Loucy (cell line): ENCODE results near the gene PP2D1.

Experiments
- H2AFZ ChIP-seq: fragments of 200-600 bp; sonication (generic); 2 replicates; pipeline ENCODE4 v1.6.0; 2016; ENCODE audit warnings: antibody characterized with exemption, mild to moderate bottlenecking, low read length, moderate library complexity
- H3F3A ChIP-seq: fragments of 200-600 bp; 2 replicates; pipeline ENCODE4 v1.6.0; 2016; ENCODE audit warnings: antibody characterized with exemption, low read depth, mild to moderate bottlenecking
- H3K27me3 ChIP-seq: fragments of 200-600 bp; sonication (generic); 2 replicates; pipeline ENCODE4 v1.6.1; 2014; ENCODE audit warnings: low read length, mild to moderate bottlenecking; ENCODE audit not compliant: insufficient read depth, poor library complexity, severe bottlenecking
- H3K36me3 ChIP-seq: fragments of 200-600 bp; sonication (generic); 2 replicates; pipeline ENCODE4 v1.6.1; 2016; ENCODE audit warnings: low read length; ENCODE audit not compliant: insufficient read depth
- H3K4me1 ChIP-seq: fragments of 200-600 bp; sonication (generic); 2 replicates; pipeline ENCODE4 v1.5.1; 2014; ENCODE audit warnings: low read length, mild to moderate bottlenecking; ENCODE audit not compliant: insufficient read depth, poor library complexity, severe bottlenecking
- H3K4me2 ChIP-seq: fragments of 200-600 bp; sonication (generic); 2 replicates; pipeline ENCODE4 v1.6.0; 2014; ENCODE audit warnings: antibody characterized with exemption, low read length, low read depth, mild to moderate bottlenecking; ENCODE audit not compliant: poor library complexity, severe bottlenecking
- H3K4me3 ChIP-seq: fragments of 200-600 bp; sonication (generic); 2 replicates; pipeline ENCODE4 v1.5.1; 2014; ENCODE audit warnings: low read length, mild to moderate bottlenecking, mixed read lengths; ENCODE audit not compliant: poor library complexity, severe bottlenecking
- H3K79me2 ChIP-seq: fragments of 200-600 bp; sonication (generic); 2 replicates; pipeline ENCODE4 v1.6.1; 2014; ENCODE audit warnings: low read length; ENCODE audit not compliant: insufficient read depth
- H3K9ac ChIP-seq: fragments of 200-600 bp; sonication (generic); 2 replicates; pipeline ENCODE4 v1.6.0; 2014; ENCODE audit warnings: mild to moderate bottlenecking, low read depth, low read length, moderate library complexity; ENCODE audit not compliant: poor library complexity, severe bottlenecking
- H3K9me2 ChIP-seq: fragments of 200-600 bp; sonication (generic); replicated peaks from 2 replicates; pipeline ENCODE4 v1.6.1; 2016; ENCODE audit warnings: low read depth, low read length, mixed read lengths
- H3K9me3 ChIP-seq: fragments of 200-600 bp; sonication (generic); 2 replicates; pipeline ENCODE4 v1.6.1; 2014; ENCODE audit warnings: mild to moderate bottlenecking, antibody characterized with exemption, low read length, low read depth; ENCODE audit not compliant: insufficient read depth
- H4K20me1 ChIP-seq: fragments of 200-600 bp; sonication (generic); 2 replicates; pipeline ENCODE4 v1.6.0; 2014; ENCODE audit warnings: antibody characterized with exemption, low read length, mild to moderate bottlenecking; ENCODE audit not compliant: insufficient read depth, poor library complexity, severe bottlenecking
- EZH2phosphoT487 ChIP-seq: fragments of 200-600 bp; IDR thresholded peaks from 2 replicates; pipeline ENCODE4 v1.6.1; 2018; ENCODE audit warnings: antibody characterized with exemption, mild to moderate bottlenecking, moderate library complexity, borderline replicate concordance
- TF ChIP-seq, protein P1 (sequence below): fragments of 200-600 bp; sonication (generic); conservative IDR thresholded peaks from 2 replicates; pipeline ENCODE4 v1.5.1; 2014; ENCODE audit warnings: mild to moderate bottlenecking, antibody characterized with exemption, low read length

PP2D1 gene

DNA sequence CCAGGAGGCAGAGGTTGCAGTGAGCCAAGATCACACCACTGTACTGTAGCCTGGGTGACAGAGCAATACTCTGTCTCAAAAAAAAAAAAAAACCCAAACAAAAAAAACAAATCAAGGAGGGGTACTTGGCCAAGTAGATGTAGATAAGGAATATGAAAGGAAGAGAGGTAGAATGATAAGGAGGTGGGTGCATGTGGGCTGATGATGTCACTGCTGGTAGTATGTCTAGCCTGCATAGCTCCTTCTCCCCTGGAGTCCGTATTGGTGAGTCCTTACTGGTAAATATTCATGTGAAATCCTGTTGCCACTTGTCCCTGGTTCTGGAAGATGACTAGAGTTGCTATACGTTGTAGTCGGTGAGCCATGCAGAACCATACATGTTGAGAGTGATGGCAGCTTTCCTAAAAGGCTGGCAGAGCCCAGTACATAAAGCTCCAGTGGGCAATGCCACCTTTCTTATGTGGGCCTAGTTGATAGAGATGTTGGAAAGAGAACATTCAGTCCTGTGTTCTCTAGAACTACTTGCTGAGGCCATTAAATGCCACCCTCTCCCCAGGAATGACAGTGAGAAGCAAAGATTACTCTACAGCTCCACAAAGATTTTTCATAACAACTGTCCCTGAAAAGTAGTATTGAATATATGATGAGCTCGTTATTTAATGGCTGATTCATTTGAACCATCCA is 39.2 kb upstream of the PP2D1 start:
- Histone ChIP-seq H3K27me3 (no peaks in the 10 kb centered on the region), H3K36me3 (no peaks in the 10 kb centered on the region), H3K4me1 (peaks cover 36% of the 10 kb centered on the region), H4K20me1 (peaks cover 5% of the 10 kb centered on the region), H3K9me3 (no peaks in the 10 kb centered on the region), H3K9me2 (no peaks in the 10 kb centered on the region), H3F3A (no peaks in the 10 kb centered on the region; the same call in 1 of the 2 replicates), H2AFZ (no peak overlapping the region), H3K4me3 (no peak overlapping the region), H3K79me2 (peaks cover 31% of the 10 kb centered on the region), H3K9ac (no peak overlapping the region), H3K4me2 (no peak overlapping the region)
- TF ChIP-seq, protein P1, sequence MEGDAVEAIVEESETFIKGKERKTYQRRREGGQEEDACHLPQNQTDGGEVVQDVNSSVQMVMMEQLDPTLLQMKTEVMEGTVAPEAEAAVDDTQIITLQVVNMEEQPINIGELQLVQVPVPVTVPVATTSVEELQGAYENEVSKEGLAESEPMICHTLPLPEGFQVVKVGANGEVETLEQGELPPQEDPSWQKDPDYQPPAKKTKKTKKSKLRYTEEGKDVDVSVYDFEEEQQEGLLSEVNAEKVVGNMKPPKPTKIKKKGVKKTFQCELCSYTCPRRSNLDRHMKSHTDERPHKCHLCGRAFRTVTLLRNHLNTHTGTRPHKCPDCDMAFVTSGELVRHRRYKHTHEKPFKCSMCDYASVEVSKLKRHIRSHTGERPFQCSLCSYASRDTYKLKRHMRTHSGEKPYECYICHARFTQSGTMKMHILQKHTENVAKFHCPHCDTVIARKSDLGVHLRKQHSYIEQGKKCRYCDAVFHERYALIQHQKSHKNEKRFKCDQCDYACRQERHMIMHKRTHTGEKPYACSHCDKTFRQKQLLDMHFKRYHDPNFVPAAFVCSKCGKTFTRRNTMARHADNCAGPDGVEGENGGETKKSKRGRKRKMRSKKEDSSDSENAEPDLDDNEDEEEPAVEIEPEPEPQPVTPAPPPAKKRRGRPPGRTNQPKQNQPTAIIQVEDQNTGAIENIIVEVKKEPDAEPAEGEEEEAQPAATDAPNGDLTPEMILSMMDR: no peak
- TF ChIP-seq EZH2phosphoT487: no peak

DNA sequence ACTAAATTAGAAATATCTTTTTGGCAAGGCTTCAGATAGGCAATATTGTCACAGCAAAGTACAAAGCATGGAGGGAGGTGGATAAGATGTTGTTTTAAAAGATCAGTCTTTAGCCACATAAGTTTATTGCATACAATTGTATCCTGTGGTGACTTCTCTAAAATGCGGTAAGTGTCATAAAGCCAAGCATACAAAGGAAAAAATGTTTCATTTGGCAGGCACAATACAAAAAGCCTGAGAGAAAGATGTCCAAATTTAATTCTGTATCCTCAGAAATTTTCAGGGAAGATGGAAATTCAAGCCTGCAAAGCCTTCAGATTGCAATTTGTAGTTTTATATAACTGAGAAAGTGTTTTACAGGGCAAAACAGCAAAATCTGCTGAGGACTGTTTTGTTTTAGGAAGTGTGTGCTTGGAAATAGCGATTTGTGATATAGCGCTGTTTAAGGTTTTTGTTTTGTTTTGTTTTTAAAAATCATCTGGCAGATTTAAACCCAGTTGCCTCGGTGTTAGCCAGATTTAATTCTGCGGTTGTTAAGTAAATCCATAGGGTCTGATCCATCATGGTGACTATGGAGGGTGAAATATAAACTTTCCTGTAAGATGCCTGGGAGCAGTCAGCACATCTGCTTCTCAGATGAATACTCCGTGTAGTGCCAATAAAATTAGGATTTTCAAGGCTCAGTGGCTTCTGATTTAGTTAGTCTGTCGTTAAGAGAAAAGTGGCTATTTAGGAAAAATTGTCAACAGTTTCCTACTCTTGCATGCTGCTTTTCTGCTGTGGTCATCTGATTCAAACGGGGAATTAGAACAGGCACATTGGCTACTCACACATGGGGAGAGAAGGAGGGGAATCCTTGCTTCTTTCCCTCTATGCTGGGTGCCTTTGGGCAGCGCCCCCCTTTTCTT is 36.2 kb upstream of the PP2D1 start:
- peak overlapping the region; percentile 14 for H3K4me3 ChIP-seq
- H3F3A ChIP-seq: no peaks in the 10 kb centered on the region
- H3K27me3 ChIP-seq: no peaks in the 10 kb centered on the region
- TF ChIP-seq, protein P1: no peak
- no peak for TF ChIP-seq EZH2phosphoT487
- no peak overlapping the region for H3K9ac ChIP-seq
- peaks cover 7% of the 10 kb centered on the region for H4K20me1 ChIP-seq
- H3K4me2 ChIP-seq: peak overlapping the region; percentile 36
- no peaks in the 10 kb centered on the region for H3K9me3 ChIP-seq
- H2AFZ ChIP-seq: no peak overlapping the region
- H3K36me3 ChIP-seq: no peaks in the 10 kb centered on the region
- peaks cover 18% of the 10 kb centered on the region for H3K4me1 ChIP-seq
- H3K9me2 ChIP-seq: no peaks in the 10 kb centered on the region
- peaks cover 47% of the 10 kb centered on the region for H3K79me2 ChIP-seq

DNA sequence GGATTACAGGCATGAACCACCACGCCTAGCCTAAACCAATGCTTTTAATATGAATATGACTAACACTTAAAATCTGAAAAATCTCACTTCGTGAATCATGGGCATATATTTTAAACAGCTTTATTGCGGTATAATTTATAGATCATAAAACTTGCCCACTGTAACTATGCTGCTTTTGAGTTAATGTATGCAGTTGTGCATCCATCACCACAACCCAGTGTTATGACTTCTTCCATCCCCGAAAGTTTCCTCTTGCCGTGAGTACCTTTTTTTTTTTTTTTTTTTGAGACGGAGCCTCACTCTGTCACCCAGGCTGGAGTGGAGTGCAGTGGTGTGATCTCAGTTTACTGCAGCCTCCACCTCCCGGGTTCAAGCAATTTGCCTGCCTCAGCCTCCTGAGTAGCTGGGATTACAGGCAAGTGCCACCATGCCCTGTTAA is 35.3 kb upstream of the PP2D1 start:
- TF ChIP-seq, protein P1: no peak
- TF ChIP-seq EZH2phosphoT487: no peak
- Histone ChIP-seq H4K20me1 (peaks cover 7% of the 10 kb centered on the region), H3K9ac (no peak overlapping the region), H3K9me3 (no peaks in the 10 kb centered on the region), H3K27me3 (no peaks in the 10 kb centered on the region), H3K36me3 (no peaks in the 10 kb centered on the region), H2AFZ (no peak overlapping the region), H3K79me2 (peaks cover 56% of the 10 kb centered on the region), H3K4me3 (peak overlapping the region; percentile 14), H3K4me2 (peak overlapping the region; percentile 36), H3F3A (no peaks in the 10 kb centered on the region), H3K9me2 (no peaks in the 10 kb centered on the region), H3K4me1 (peaks cover 26% of the 10 kb centered on the region)
